ENCODE results near the gene ARMC7. TPM values are rescaled to one million over a fixed set of nuclear protein-coding genes. Genes with fewer than 3 reads are reported as not detected.

ARMC7 gene
- total RNA-seq, 1 donor from 2014 or later = 12.8 TPM

DNA sequence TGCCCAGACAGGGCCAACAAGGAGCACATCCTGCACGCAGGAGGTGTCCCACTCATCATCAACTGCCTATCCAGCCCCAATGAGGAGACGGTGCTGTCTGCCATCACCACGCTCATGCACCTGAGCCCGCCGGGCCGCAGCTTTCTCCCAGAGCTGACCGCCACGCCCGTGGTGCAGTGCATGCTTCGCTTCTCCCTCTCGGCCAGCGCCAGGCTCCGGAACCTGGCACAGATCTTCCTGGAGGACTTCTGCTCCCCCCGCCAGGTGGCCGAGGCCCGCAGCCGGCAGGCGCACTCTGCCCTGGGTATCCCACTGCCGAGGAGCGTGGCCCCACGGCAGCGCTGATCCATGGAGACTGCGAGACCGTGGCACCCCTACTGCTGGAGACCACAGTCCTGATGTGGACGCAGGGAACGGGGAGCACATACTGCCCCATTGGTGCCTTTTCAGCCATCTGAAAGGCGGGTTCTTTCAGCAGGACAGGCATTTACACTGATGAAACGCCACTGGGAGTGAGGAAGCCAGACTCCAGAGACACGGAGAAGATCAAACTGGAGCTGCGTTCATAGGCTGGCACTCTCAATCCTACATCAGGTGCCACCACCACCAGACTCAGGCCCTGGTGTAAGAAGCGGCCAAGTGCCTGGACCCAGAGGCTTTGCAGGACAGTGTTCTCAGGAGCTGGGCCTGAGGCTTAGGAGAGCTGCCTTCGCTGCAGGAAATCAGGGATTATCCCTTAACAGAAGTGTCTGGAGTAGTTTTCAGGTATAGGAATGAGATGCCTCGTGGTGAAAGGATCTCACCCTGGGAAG is 19.1 kb downstream of the ARMC7 start:
- TF ChIP-seq, protein P1, sequence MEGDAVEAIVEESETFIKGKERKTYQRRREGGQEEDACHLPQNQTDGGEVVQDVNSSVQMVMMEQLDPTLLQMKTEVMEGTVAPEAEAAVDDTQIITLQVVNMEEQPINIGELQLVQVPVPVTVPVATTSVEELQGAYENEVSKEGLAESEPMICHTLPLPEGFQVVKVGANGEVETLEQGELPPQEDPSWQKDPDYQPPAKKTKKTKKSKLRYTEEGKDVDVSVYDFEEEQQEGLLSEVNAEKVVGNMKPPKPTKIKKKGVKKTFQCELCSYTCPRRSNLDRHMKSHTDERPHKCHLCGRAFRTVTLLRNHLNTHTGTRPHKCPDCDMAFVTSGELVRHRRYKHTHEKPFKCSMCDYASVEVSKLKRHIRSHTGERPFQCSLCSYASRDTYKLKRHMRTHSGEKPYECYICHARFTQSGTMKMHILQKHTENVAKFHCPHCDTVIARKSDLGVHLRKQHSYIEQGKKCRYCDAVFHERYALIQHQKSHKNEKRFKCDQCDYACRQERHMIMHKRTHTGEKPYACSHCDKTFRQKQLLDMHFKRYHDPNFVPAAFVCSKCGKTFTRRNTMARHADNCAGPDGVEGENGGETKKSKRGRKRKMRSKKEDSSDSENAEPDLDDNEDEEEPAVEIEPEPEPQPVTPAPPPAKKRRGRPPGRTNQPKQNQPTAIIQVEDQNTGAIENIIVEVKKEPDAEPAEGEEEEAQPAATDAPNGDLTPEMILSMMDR (IDR thresholded peaks at IDR 0.05) = no peak
- TF ChIP-seq POLR2A (IDR thresholded peaks at IDR 0.05) (no peak), POLR2AphosphoS5 (IDR thresholded peaks at IDR 0.05; ENCODE audit: insufficient read depth in 1 of 2, low read depth in 1 of 2) (no peak)
- peaks cover 0 to 6% of the 10 kb centered on the region in 2 donors for H3K36me3 ChIP-seq
- no peak overlapping the region for H3K27ac ChIP-seq
- H3K4me3 ChIP-seq = no peak overlapping the region
- no peaks in the 10 kb centered on the region for H3K9me3 ChIP-seq
- intact Hi-C loops (cut with DNase I) = loop anchor here (10.0 kb wide), 1 partner anchor 54 kb away; no protein-coding TSS in a partner anchor
- no peak for DNase-seq (ENCODE audit: extremely low spot score in 2 of 2)
- no peaks in the 10 kb centered on the region for H3K27me3 ChIP-seq
- peaks cover 37% of the 10 kb centered on the region for H3K4me1 ChIP-seq

- Histone ChIP-seq H3K4me3 (no peak overlapping the region), H3K27me3 (no peaks in the 10 kb centered on the region), H3K36me3 (peaks cover 0 to 6% of the 10 kb centered on the region in 2 donors), H3K9me3 (no peaks in the 10 kb centered on the region), H3K4me1 (peaks cover 33% of the 10 kb centered on the region), H3K27ac (no peak overlapping the region)
- TF ChIP-seq POLR2AphosphoS5 (IDR thresholded peaks at IDR 0.05; ENCODE audit: insufficient read depth in 1 of 2, low read depth in 1 of 2) (no peak), POLR2A (IDR thresholded peaks at IDR 0.05) (no peak)
- TF ChIP-seq, protein P1 (IDR thresholded peaks at IDR 0.05) = no peak
- intact Hi-C loops (cut with DNase I) = loop anchor here (10.0 kb wide), 1 partner anchor 55 kb away; no protein-coding TSS in a partner anchor
- DNase-seq (ENCODE audit: extremely low spot score in 2 of 2) = no peak
Measured at GRCh38 chr17:75129576-75129975, 19.8 kb downstream of the ARMC7 start.

GRCh38 chr17:75130059-75130631 is 20.4 kb downstream of the ARMC7 start:
- intact Hi-C loops (cut with DNase I) = no loop called here
- H3K27me3 ChIP-seq = no peaks in the 10 kb centered on the region
- H3K4me3 ChIP-seq = peak overlapping the region; percentile 61 to 69
- TF ChIP-seq, protein P1 (IDR thresholded peaks at IDR 0.05) = no peak
- TF ChIP-seq POLR2A (IDR thresholded peaks at IDR 0.05) = no peak
- no peak for TF ChIP-seq POLR2AphosphoS5 (IDR thresholded peaks at IDR 0.05; ENCODE audit: insufficient read depth in 1 of 2, low read depth in 1 of 2)
- H3K4me1 ChIP-seq = peaks cover 28% of the 10 kb centered on the region
- H3K9me3 ChIP-seq = no peaks in the 10 kb centered on the region
- H3K36me3 ChIP-seq = peaks cover 0 to 6% of the 10 kb centered on the region in 2 donors
- no peak for DNase-seq (ENCODE audit: extremely low spot score in 2 of 2)
- H3K27ac ChIP-seq = peak overlapping the region; percentile 73

DNA sequence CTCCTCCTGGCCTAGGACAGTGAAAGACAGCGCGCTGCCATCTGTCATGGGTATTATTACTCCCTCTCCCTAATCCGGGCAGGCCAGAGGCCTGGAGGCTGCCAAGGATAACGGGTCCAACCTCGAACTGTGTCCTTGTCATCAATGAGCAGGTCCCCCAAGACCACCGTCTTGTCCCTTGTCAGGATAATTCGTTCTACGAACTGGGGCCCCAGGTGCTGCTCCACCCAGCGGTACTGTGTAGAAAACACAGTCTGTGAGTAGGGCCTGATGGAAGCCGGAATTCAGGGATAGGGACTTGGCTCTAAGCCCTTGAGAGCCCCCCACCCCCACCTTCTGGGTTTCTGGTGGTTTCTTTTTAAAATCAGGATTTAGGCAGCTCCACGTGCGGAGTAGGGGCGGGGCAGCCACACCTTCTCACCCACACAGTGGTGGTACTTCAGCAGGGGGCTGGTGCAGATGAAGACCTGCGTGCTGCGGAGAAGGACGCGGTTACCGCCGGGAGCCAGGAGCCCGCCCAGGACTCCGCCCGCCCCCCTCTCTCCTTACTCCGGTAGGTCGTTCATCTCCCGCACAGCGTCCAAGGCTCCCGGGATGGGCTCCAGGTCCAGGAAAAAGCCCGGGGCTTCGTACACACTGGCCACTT is 21.0 kb downstream of the ARMC7 start:
- H3K4me1 ChIP-seq = peaks cover 26% of the 10 kb centered on the region
- TF ChIP-seq, protein P1 (IDR thresholded peaks at IDR 0.05) = peak in 1 of 3 experiments; percentile 22
- no peak for TF ChIP-seq POLR2AphosphoS5 (IDR thresholded peaks at IDR 0.05; ENCODE audit: insufficient read depth in 1 of 2, low read depth in 1 of 2)
- no peak for DNase-seq (ENCODE audit: extremely low spot score in 2 of 2)
- H3K4me3 ChIP-seq = peak overlapping the region; percentile 61 to 69
- H3K36me3 ChIP-seq = peaks cover 0 to 6% of the 10 kb centered on the region in 2 donors
- no peaks in the 10 kb centered on the region for H3K27me3 ChIP-seq
- intact Hi-C loops (cut with DNase I) = no loop called here
- H3K27ac ChIP-seq = peak overlapping the region; percentile 73
- no peaks in the 10 kb centered on the region for H3K9me3 ChIP-seq
